GM12878 (cell line): ENCODE data around the gene LIMS1. TPM values are rescaled to one million over a fixed set of nuclear protein-coding genes. Genes with fewer than 3 reads are reported as not detected.

Experiments
- BACH1 ChIP-seq: fragments of 450-650 bp; IDR thresholded peaks from 2 replicates; pipeline ENCODE4 v1.6.1; 2017; ENCODE audit warnings: mild to moderate bottlenecking, borderline replicate concordance
- BHLHE40 ChIP-seq, 2 experiments: fragments of 450-650 bp in 1 of 2; IDR thresholded peaks; 2 replicates each; pipeline ENCODE4 v1.6.1; 2011 to 2017; ENCODE audit warnings: low read depth in 2 of 2, borderline replicate concordance in 1 of 2, improper control_type of control experiment in 1 of 2, low read length in 1 of 2, mild to moderate bottlenecking in 1 of 2
- CEBPZ ChIP-seq: fragments of 150-350 bp; IDR thresholded peaks from 2 replicates; pipeline ENCODE4 v1.6.1; 2016; ENCODE audit warnings: low read depth, low read length
- FOS ChIP-seq: IDR thresholded peaks from 3 replicates; pipeline ENCODE4 v1.6.1; 2011; ENCODE audit warnings: borderline replicate concordance; ENCODE audit not compliant: insufficient read length; ENCODE audit errors: extremely low read depth
- PKNOX1 ChIP-seq: fragments of 450-650 bp; IDR thresholded peaks from 2 replicates; pipeline ENCODE4 v1.6.1; 2016; ENCODE audit warnings: mild to moderate bottlenecking
- RB1 ChIP-seq: fragments of 450-650 bp; formaldehyde crosslinking; IDR thresholded peaks from 2 replicates; pipeline ENCODE4 v1.6.1; 2017; ENCODE audit warnings: mild to moderate bottlenecking, borderline replicate concordance
- SKIL ChIP-seq: fragments of 450-650 bp; IDR thresholded peaks from 2 replicates; pipeline ENCODE4 v1.6.1; 2017; ENCODE audit warnings: mild to moderate bottlenecking, low read depth, inconsistent platforms; ENCODE audit not compliant: poor library complexity, severe bottlenecking
- SMARCA5 ChIP-seq: fragments of 450-650 bp; IDR thresholded peaks from 2 replicates; pipeline ENCODE4 v1.6.1; 2017; ENCODE audit warnings: mild to moderate bottlenecking
- ZNF217 ChIP-seq: fragments of 450-650 bp; IDR thresholded peaks from 2 replicates; pipeline ENCODE4 v1.6.1; 2017; ENCODE audit warnings: antibody characterized with exemption, mild to moderate bottlenecking
- ZNF622 ChIP-seq: fragments of 450-650 bp; IDR thresholded peaks from 2 replicates; pipeline ENCODE4 v1.6.1; 2017; ENCODE audit warnings: mild to moderate bottlenecking, inconsistent platforms
- polyA plus RNA-seq, 11 experiments: library from polyadenylated mRNA; depleted of rRNA in 4 of 11; unstranded in 6 of 11; stranded (reverse) in 5 of 11; fragments of >200 nt; fragmentation: Nextera tagmentation in 4 of 11; fragmentation: Illumina TruSeq in 1 of 11; extraction: Ambion mirVana in 4 of 11; extraction: Trizol in 1 of 11; gene quantifications; 1 replicate in 1 of 11; 2 replicates in 10 of 11; pipeline versions ENCODE4 v1.2.1 to v1.2.3, GENCODE V29; 2011 to 2016; ENCODE audit warnings: inconsistent platforms in 2 of 11, missing spikeins in 2 of 11, low read depth in 1 of 11
- total RNA-seq, 4 experiments: library from RNA; depleted of rRNA in 3 of 4; stranded (reverse); fragments of >200 nt in 3 of 4; fragmentation: Illumina TruSeq in 1 of 4; extraction: Trizol in 1 of 4; gene quantifications; 2 replicates each; pipeline versions ENCODE4 v1.2.1 to v1.2.3, GENCODE V29; 2013 to 2021

Gene LIMS1
- total and polyA plus RNA-seq, 10 of the 15 experiments (the other 5 are each of a cell fraction or from before 2014, with no cell fraction given) = 15.7 to 98.1 (median 43.9) TPM

DNA sequence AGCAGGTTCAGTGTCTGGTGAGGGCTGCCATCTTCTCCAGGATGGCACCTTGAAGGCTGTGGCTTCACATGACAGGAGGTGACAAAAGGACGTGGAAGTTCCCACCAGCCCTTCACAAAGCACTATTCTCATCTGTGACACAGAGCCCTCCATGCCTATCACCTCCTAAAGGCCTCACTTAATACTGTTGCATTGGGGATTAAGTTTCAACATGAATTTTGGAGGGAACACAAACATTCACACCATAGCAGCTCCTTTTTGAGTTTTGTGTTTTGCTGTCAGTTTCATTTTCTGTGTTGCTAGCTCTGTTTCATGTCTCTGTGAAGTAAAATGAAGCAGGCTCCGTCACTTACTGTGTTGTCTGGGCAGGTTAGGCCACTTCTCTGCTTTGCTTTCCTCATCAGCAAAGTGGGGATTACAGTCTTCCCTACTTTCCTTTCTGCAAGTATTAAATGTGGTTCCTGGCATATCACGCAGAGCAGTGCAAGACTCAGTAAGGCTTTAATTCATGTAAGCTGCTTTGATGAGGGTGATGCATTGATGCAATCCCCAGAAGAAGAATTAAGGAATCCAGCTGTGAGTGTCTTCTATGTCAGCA is 31.6 kb downstream of the LIMS1 start (continued):
- peak; percentile 44 for TF ChIP-seq SKIL
- TF ChIP-seq RB1 = peak; percentile 38; the same call in 1 of the 2 replicates
- TF ChIP-seq SMARCA5 = peak; percentile 83
- TF ChIP-seq ZNF622 = no peak
- TF ChIP-seq ZNF217 = 0 out of 2 replicates have a peak, but pooled peaks have one; percentile 10
- TF ChIP-seq CEBPZ = no peak
- peak; percentile 64 for TF ChIP-seq PKNOX1
- no peak for TF ChIP-seq FOS
- TF ChIP-seq BACH1 = no peak
- TF ChIP-seq BHLHE40 (IDR thresholded peaks at IDR 0.05; ENCODE audit: borderline replicate concordance in 1 of 2, low read depth in 2 of 2, low read length in 1 of 2) = 0 out of 4 replicates have a peak, but pooled peaks have one; percentile 11 to 43
